HepG2 (cell line): Measurements from ENCODE around the gene SYNDIG1. TPM values are rescaled to one million over a fixed set of nuclear protein-coding genes. Genes with fewer than 3 reads are reported as not detected.

Experiments used
- ATAC-seq: fragments of 200-7000 bp; cut with Tn5 transposase; 3 replicates; pipeline ENCODE4 v1.9.1; 2020; ENCODE audit warnings: mild to moderate bottlenecking, moderate library complexity
- BruUV-seq: library from RNA; stranded (reverse); fragments of 400-500 nt; replicated peaks from 2 replicates; lab custom pipeline; 2021; lab: Mats Ljungman, UMichigan
- CTCF ChIA-PET: fragments of 300-600 bp; formaldehyde crosslinking; extraction: SDS; loops from one replicate; lab custom pipeline; 2021; ENCODE audit warnings: low total read pairs, inconsistent platforms, low intra/inter-chr PET ratio; lab: Yijun Ruan, JAX
- POLR2A ChIA-PET: fragments of 350-600 bp; sonication (Branson Sonifier 250); formaldehyde crosslinking; loops from one replicate; lab custom pipeline; 2020; ENCODE audit warnings: antibody characterized with exemption, inconsistent platforms; lab: Yijun Ruan, JAX
- DNase-seq: peaks from one replicate; pipeline ENCODE4 v3.0.0-alpha.2; 2015; ENCODE audit warnings: low spot score
- FAIRE-seq: peaks from 3 replicates; lab custom pipeline; 2011; peaks lifted over from hg19 to GRCh38; lab: Jason Lieb, UNC
- H2AFZ ChIP-seq: one replicate; pipeline ENCODE4 v1.6.1; 2011; ENCODE audit warnings: low read length, inconsistent platforms
- H3K27ac ChIP-seq: fragments of 300-600 bp; 3 replicates; pipeline ENCODE4 v1.8.0; 2011; ENCODE audit warnings: mixed run types, mild to moderate bottlenecking, mixed read lengths, low read length, inconsistent platforms; ENCODE audit not compliant: insufficient read depth; ENCODE audit errors: extremely low read length
- H3K27me3 ChIP-seq, 2 experiments: fragments of 200-600 bp in 1 of 2; 2 replicates in 1 of 2; 3 replicates in 1 of 2; pipeline versions ENCODE4 v1.6.0 to v1.8.0; 2011; ENCODE audit warnings: low read length in 2 of 2, mild to moderate bottlenecking in 2 of 2, moderate library complexity in 2 of 2, inconsistent platforms in 1 of 2; ENCODE audit not compliant: insufficient read depth in 2 of 2, control insufficient read depth in 1 of 2
- H3K36me3 ChIP-seq, 2 experiments: fragments of 200-600 bp in 1 of 2; replicated peaks in 1 of 2; 2 replicates in 1 of 2; 3 replicates in 1 of 2; pipeline versions ENCODE4 v1.5.1 to v1.8.0; 2011; ENCODE audit warnings: low read length in 2 of 2, inconsistent platforms in 1 of 2; ENCODE audit not compliant: insufficient read depth in 2 of 2, control insufficient read depth in 1 of 2
- H3K4me1 ChIP-seq: 2 replicates; pipeline ENCODE4 v1.5.1; 2012; ENCODE audit warnings: low read length, inconsistent platforms; ENCODE audit not compliant: insufficient read depth
- H3K4me2 ChIP-seq: 2 replicates; pipeline ENCODE4 v1.6.0; 2011; ENCODE audit warnings: low read depth, low read length, inconsistent platforms
- H3K4me3 ChIP-seq, 3 experiments: fragments of 200-600 bp in 1 of 3; sonication (generic), shearing (Covaris generic) in 1 of 3; replicated peaks in 1 of 3; 2 replicates each; pipeline ENCODE4 v1.5.1; 2011 to 2016; ENCODE audit warnings: low read length in 3 of 3, inconsistent platforms in 2 of 3, low read depth in 2 of 3, mild to moderate bottlenecking in 2 of 3, control low read depth in 1 of 3, mixed read lengths in 1 of 3; ENCODE audit not compliant: insufficient read depth in 1 of 3
- H3K79me2 ChIP-seq: one replicate; pipeline ENCODE4 v1.6.1; 2011; ENCODE audit warnings: low read length, inconsistent platforms; ENCODE audit not compliant: insufficient read depth
- H3K9ac ChIP-seq: 2 replicates; pipeline ENCODE4 v1.6.0; 2011; ENCODE audit warnings: mild to moderate bottlenecking, low read depth, low read length, inconsistent platforms; ENCODE audit not compliant: insufficient read depth
- H3K9me3 ChIP-seq: 2 replicates; pipeline ENCODE4 v1.5.1; 2012; ENCODE audit warnings: mild to moderate bottlenecking, low read length
- H4K20me1 ChIP-seq: 2 replicates; pipeline ENCODE4 v1.6.0; 2011; ENCODE audit warnings: inconsistent platforms, mild to moderate bottlenecking, low read length, moderate library complexity; ENCODE audit not compliant: insufficient read depth
- DR1 ChIP-seq: sonication (generic); formaldehyde crosslinking; IDR thresholded peaks from 2 replicates; pipeline ENCODE4 v1.8.0; 2021; ENCODE audit warnings: mild to moderate bottlenecking, missing genetic modification reagents, inconsistent platforms
- FOXM1 ChIP-seq: sonication (generic); formaldehyde crosslinking; IDR thresholded peaks from 2 replicates; pipeline ENCODE4 v1.5.0; 2020; ENCODE audit warnings: missing genetic modification reagents
- GLI4 ChIP-seq: sonication (generic); formaldehyde crosslinking; IDR thresholded peaks from 2 replicates; pipeline ENCODE4 v1.5.1; 2020; ENCODE audit warnings: missing genetic modification reagents, mild to moderate bottlenecking, moderate library complexity, borderline replicate concordance
- HES4 ChIP-seq: sonication (generic); formaldehyde crosslinking; IDR thresholded peaks from 2 replicates; pipeline ENCODE4 v1.9.0; 2021; ENCODE audit warnings: mild to moderate bottlenecking, missing genetic modification reagents, borderline replicate concordance
- KLF12 ChIP-seq: sonication (generic); formaldehyde crosslinking; IDR thresholded peaks from 2 replicates; pipeline ENCODE4 v1.4.0; 2020; ENCODE audit warnings: missing genetic modification reagents, borderline replicate concordance
- SCMH1 ChIP-seq: sonication (generic); formaldehyde crosslinking; IDR thresholded peaks from 2 replicates; pipeline ENCODE4 v1.9.0; 2021; ENCODE audit warnings: missing genetic modification reagents, mild to moderate bottlenecking, borderline replicate concordance
- SETDB1 ChIP-seq: sonication (generic); formaldehyde crosslinking; IDR thresholded peaks from 2 replicates; pipeline ENCODE4 v1.5.1; 2020; ENCODE audit warnings: missing genetic modification reagents, mild to moderate bottlenecking, borderline replicate concordance
- TBL1XR1 ChIP-seq: fragments of 150-350 bp; IDR thresholded peaks from 2 replicates; pipeline ENCODE4 v1.6.1; 2014; ENCODE audit warnings: borderline replicate concordance, low read length; ENCODE audit not compliant: partially characterized antibody
- TERF1 ChIP-seq: sonication (generic); formaldehyde crosslinking; IDR thresholded peaks from 2 replicates; pipeline ENCODE4 v1.8.0; 2022; ENCODE audit warnings: mild to moderate bottlenecking, missing genetic modification reagents, moderate library complexity
- ZNF234 ChIP-seq: sonication (generic); formaldehyde crosslinking; conservative IDR thresholded peaks from 2 replicates; pipeline ENCODE4 v1.5.1; 2020; ENCODE audit warnings: mild to moderate bottlenecking, missing genetic modification reagents
- ZNF337 ChIP-seq: sonication (generic); formaldehyde crosslinking; IDR thresholded peaks from 2 replicates; pipeline ENCODE4 v1.5.1; 2020; ENCODE audit warnings: missing genetic modification reagents, low read depth, mild to moderate bottlenecking, borderline replicate concordance
- ZNF34 ChIP-seq: sonication (generic); formaldehyde crosslinking; IDR thresholded peaks from 2 replicates; pipeline ENCODE4 v1.4.0; 2020; ENCODE audit warnings: mild to moderate bottlenecking, missing genetic modification reagents, borderline replicate concordance
- ZNF574 ChIP-seq: sonication (generic); formaldehyde crosslinking; IDR thresholded peaks from 2 replicates; pipeline ENCODE4 v1.4.0; 2020; ENCODE audit warnings: missing genetic modification reagents
- ZNF580 ChIP-seq: IDR thresholded peaks from 2 replicates; pipeline ENCODE4 v1.6.1; 2016; ENCODE audit warnings: low read depth, borderline replicate concordance
- ZNF670 ChIP-seq: sonication (generic); formaldehyde crosslinking; IDR thresholded peaks from 2 replicates; pipeline ENCODE4 v1.8.0; 2022; ENCODE audit warnings: mild to moderate bottlenecking, missing genetic modification reagents, borderline replicate concordance
- ZNF891 ChIP-seq: sonication (generic); formaldehyde crosslinking; IDR thresholded peaks from 2 replicates; pipeline ENCODE4 v1.5.0; 2020; ENCODE audit warnings: mild to moderate bottlenecking, missing genetic modification reagents
- ZSCAN12 ChIP-seq: sonication (generic); formaldehyde crosslinking; IDR thresholded peaks from 2 replicates; pipeline ENCODE4 v1.9.0; 2021; ENCODE audit warnings: mild to moderate bottlenecking, missing genetic modification reagents
- ZSCAN21 ChIP-seq: sonication (generic); formaldehyde crosslinking; IDR thresholded peaks from 2 replicates; pipeline ENCODE4 v1.8.0; 2022; ENCODE audit warnings: mild to moderate bottlenecking, missing genetic modification reagents, moderate library complexity, borderline replicate concordance
- ZSCAN30 ChIP-seq: sonication (generic); formaldehyde crosslinking; IDR thresholded peaks from 2 replicates; pipeline ENCODE4 v1.5.0; 2020; ENCODE audit warnings: mild to moderate bottlenecking, missing genetic modification reagents
- WGBS: methylation state at CpG from one replicate; pipeline ENCODE4 v1.1.6; 2017; ENCODE audit warnings: low lambda C conversion rate; 5-methylcytosine and 5-hydroxymethylcytosine counted together
- in situ Hi-C: cut with HindIII; loops from 2 replicates; pipeline ENCODE4 v1.10.0; 2017; ENCODE audit warnings: low pct_unique_long_range_greater_than_20kb; ENCODE audit not compliant: extremely low pct_ligation_motif_present
- intact Hi-C: fragments of 100-400 bp; cut with micrococcal nuclease; formaldehyde crosslinking; loops from one replicate; pipeline ENCODE4 v1.10.0; 2022; ENCODE audit not compliant: unreplicated experiment
- polyA plus RNA-seq, 8 experiments: library from polyadenylated mRNA; depleted of rRNA in 3 of 8; stranded (reverse) in 7 of 8; unstranded in 1 of 8; fragments of >200 nt; fragmentation: Illumina TruSeq in 4 of 8; extraction: Trizol in 4 of 8; gene quantifications; 2 replicates each; pipeline versions ENCODE4 v1.2.1 to v1.2.3, GENCODE V29; 2011 to 2016; ENCODE audit warnings: low read depth in 4 of 8, missing spikeins in 1 of 8, mixed read lengths in 1 of 8; ENCODE audit not compliant: insufficient read depth in 1 of 8
- total RNA-seq, 5 experiments: library from RNA; depleted of rRNA; stranded (reverse); fragments of >200 nt; fragmentation: Illumina TruSeq; extraction: Trizol; gene quantifications; 2 replicates each; pipeline ENCODE4 v1.2.3, GENCODE V29; 2016; ENCODE audit warnings: low read depth in 1 of 5

Gene SYNDIG1
- total and polyA plus RNA-seq, 2 of the 13 experiments (the other 11 are each of a cell fraction or from before 2014, with no cell fraction given): not detected

- H3K79me2 ChIP-seq: no peaks in the 10 kb centered on the region
- H2AFZ ChIP-seq: no peak overlapping the region
- ATAC-seq (no peak), FAIRE-seq (no peak), DNase-seq (no peak)
- H3K9me3 ChIP-seq: no peaks in the 10 kb centered on the region
- H3K36me3 ChIP-seq: no peaks in the 10 kb centered on the region
- 7% methylated on average over 7 of the region's 7 CpGs for WGBS
- no peak overlapping the region for H3K4me3 ChIP-seq
- H3K27me3 ChIP-seq: peaks cover 0 to 21% of the 10 kb centered on the region in 2 experiments; a peak in 2 of 5 replicates
- ChIA-PET POLR2A (no interaction called here), CTCF (no interaction called here)
- in situ Hi-C loops: no loop called here
- H3K4me2 ChIP-seq: no peak overlapping the region
- H3K9ac ChIP-seq: no peak overlapping the region
- H3K4me1 ChIP-seq: no peaks in the 10 kb centered on the region
- no peak for TF ChIP-seq ZSCAN21 (CRISPR knock-in tag)
- TF ChIP-seq SCMH1 (CRISPR knock-in tag): no peak
- TF ChIP-seq ZNF574 (CRISPR knock-in tag): no peak
- no peak for TF ChIP-seq ZNF670 (CRISPR knock-in tag)
- TF ChIP-seq TERF1 (CRISPR knock-in tag): no peak
- no peak for TF ChIP-seq ZNF34 (CRISPR knock-in tag)
- TF ChIP-seq ZSCAN30: no peak
- TF ChIP-seq TBL1XR1: no peak
- TF ChIP-seq KLF12: no peak
- no peak for TF ChIP-seq FOXM1
- no peak for TF ChIP-seq ZNF337 (CRISPR knock-in tag)
- no peak for TF ChIP-seq ZNF891 (CRISPR knock-in tag)
- TF ChIP-seq DR1 (CRISPR knock-in tag): no peak
- TF ChIP-seq ZSCAN12 (CRISPR knock-in tag): no peak
- TF ChIP-seq ZNF580 (CRISPR knock-in tag): no peak
- TF ChIP-seq GLI4 (CRISPR knock-in tag): no peak
- no peak for TF ChIP-seq HES4 (CRISPR knock-in tag)
- TF ChIP-seq ZNF234: no peak
- no peak for TF ChIP-seq SETDB1 (CRISPR knock-in tag)
- intact Hi-C loops: no loop called here
- no peaks in the 10 kb centered on the region for H4K20me1 ChIP-seq
- no TSS peak for BruUV-seq
- H3K27ac ChIP-seq: no peak overlapping the region
Measured at GRCh38 chr20:24448170-24448569, 21.3 kb upstream of the SYNDIG1 start.
